Forelimb muscle (tissue), 1 donor: ENCODE results near the gene DDTL. TPM values are rescaled to one million over a fixed set of nuclear protein-coding genes. Genes with fewer than 3 reads are reported as not detected.
"Not testable (repeated sequence)": the region's sequence is repeated elsewhere in the genome, so short reads cannot be mapped to it uniquely, and the experiment has no call there.

Source experiments
- DNase-seq: peaks from one replicate; pipeline ENCODE4 v3.0.0-alpha.2; 2013; ENCODE audit warnings: low read depth
- polyA plus RNA-seq: library from polyadenylated mRNA; unstranded; fragments of 120-200 nt; gene quantifications from one replicate; pipeline ENCODE4 v1.2.1, GENCODE V29; 2013; ENCODE audit not compliant: insufficient read length

DDTL gene
- polyA plus RNA-seq, 1 donor = 4.6 TPM

DNA sequence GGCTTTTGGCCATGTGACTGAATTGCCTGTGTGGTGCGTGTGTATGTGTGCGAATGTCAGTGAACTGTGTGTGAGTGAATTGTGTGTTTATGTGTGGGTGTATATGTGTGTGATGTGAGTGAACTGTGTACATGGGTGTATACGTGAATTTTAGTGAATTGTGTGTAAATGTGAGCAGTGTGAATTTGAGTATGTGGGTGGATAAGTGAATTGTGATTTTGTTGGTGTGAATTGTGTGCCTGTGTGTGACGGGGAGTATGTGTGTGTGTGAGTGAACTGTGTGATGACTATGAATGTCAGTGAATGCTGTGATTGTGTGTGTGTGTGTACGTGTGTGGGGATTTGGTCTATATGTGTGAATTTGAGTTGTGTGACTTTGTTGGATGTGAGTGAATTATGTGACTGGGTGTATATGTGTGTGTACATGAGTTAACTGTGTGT lies 3.5 kb downstream of the DDTL start:
- DNase-seq = no peak

DNA sequence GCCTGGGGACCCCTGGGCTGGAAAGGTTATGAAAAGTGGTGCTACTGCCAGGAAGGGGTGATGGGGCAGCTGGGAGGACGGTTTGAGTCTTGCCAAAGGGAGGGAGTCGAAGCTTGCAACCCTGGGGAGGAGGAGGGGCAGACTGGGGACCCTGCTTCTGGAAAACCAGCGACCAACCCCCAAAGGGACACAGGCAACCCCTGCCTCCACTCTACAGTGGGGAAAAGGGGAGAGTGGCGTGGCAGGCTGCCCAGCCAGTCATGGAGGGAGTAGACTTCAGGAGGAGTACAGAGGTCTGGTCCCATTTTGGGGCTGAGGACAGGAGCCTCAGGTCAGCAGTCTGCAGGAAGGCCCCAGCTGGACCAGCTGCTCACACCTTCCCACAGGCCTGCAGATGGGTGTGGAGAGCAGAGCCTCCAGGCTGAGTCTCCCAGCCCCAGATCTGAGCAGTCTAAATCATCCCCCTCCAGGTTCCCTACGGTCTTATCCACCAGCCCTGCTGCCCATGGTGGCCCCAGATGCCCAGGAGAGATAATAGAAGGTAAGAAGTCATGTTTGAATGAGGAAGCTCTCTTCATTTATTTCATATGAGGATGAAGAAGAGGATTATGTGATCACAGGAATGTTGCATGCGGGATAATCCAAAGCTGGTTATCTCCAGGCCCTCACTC lies 4.3 kb downstream of the DDTL start:
- no peak for DNase-seq

DNA sequence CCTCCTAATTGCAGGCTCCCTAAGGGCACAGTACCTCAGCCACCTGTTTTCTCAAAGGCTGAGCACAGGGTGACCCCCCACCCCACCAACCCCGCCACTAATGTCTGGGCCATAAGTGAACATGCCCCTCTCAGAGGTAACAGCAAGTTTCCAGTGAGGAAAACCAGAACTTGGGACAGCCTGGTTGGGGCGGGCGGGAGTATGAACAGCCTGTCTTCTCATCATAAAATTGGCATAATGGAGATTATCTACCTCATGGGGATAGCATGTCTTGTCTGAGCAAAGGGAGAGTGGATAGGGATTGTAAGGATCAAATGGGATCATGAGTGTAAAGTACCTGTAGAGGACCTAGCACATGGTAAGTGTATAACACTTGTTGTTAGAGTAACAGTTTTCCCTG lies 5.2 kb downstream of the DDTL start:
- DNase-seq = not testable (repeated sequence)

DNA sequence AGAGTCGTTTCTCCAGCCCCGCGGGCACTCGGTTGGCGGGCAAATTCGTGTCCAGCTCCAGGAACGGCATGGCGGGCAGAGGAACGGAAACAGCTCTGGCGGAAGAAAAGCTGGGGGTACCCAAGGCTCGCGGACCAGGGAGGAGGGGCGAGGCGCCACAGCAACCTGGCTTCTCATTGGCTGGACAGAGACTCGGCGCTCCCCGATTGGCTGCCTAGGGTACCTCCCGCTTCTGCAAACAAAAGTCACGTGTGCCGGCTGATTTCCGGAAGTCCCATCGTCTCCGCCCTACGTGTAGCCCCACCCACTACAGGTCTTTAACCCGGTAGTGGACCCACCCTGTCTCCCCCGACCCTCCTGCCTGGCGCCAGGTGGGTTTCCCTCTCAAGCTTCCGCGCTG lies 7.7 kb downstream of the DDTL start, which contains the start of gene DDT:
Gene DDT, minus strand, starts transcription at position 97 of the 400 bp plus-strand sequence. Its CDS starts 27 bp downstream, at position 70.
- DNase-seq = not testable (repeated sequence)

- not testable (repeated sequence) for DNase-seq
Observed at GRCh38 chr22:23974836-23975352, 8.2 kb downstream of the DDTL start.

- not testable (repeated sequence) for DNase-seq
Observed at GRCh38 chr22:23977304-23977703, 10.6 kb downstream of the DDTL start.

GRCh38 chr22:23979557-23980240 lies 13.0 kb downstream of the DDTL start, which contains the start of gene GSTT2:
GSTT2 (plus strand) TSS chr22:23980134.
- DNase-seq = not testable (repeated sequence)

- not testable (repeated sequence) for DNase-seq
Observed at GRCh38 chr22:23980567-23980966, 13.9 kb downstream of the DDTL start.

- DNase-seq = no peak
Observed at GRCh38 chr22:23984430-23984829, 17.7 kb downstream of the DDTL start.

- not testable (repeated sequence) for DNase-seq
Observed at GRCh38 chr22:23986089-23986488, 19.4 kb downstream of the DDTL start.

DNA sequence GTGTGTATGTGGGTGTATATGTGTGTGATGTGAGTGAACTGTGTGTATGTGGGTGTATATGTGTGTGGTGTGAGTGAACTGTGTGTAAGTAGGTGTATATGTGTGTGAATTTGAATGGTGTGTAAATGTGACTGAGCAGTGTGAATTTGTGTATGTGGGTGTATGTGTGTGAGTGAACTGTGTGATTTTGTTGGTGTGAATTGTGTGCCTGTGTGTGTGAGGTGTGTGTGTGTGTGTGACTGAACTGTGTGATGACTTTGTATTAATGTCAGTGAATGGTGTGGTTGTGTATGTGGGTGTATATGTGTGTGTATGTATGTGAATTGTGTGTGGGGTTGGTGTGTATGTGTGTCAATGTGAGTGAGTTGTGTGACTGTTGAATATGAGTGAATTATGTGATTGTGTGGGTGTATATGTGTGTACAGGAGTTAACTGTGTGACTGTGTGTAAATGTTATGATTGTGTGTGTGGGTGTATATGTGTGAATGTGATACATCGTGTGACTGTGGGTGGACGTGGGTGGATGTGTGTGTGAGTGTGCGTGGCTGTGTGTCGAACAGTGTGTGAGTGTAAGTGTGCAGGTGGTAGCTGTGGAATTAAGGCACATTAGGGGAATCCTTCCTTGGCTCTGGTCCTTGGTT lies 20.0 kb downstream of the DDTL start:
- DNase-seq = not testable (repeated sequence)

GRCh38 chr22:23989583-23990244 lies 23.0 kb downstream of the DDTL start:
- not testable (repeated sequence) for DNase-seq

DNA sequence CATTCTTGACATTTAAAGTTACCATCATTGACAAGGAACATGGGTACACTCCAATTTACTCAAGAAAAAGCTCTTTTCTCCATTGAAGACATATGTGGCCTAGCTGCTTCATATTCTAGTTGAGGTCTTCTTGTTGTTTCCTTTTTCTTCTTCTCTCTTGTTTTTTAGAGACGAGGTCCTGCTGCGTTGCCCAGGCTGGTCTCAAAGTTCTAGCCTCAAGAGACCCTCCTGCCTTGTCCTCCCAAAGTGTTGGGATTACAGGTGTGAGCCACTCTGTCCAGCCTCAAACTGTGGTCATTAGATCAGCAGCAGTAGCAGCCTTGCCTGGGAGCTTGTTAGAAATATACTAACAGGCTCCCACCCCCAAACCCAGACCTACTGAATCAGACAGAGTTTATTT lies 26.4 kb downstream of the DDTL start:
- DNase-seq = not testable (repeated sequence)

- not testable (repeated sequence) for DNase-seq
Observed at GRCh38 chr22:23993581-23994177, 27.0 kb downstream of the DDTL start.

DNA sequence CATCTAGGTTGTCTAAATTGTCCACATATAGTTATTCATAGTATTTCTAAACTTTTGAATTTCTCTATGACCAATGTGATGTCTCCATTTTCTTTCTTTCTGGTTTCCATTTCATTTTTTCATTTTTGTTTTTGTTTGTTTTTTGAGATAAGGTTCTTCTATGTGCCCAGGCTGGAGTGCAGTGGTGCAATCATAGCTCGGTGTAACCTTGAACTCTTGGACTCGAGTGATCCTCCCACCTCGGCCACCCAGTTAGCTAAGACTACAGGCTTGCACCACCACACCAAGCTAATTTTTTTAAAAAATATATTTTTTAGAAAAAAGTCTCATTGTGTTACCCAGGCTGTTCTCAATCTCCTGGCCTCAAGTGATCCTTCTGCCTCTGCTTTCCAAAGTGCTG lies 30.4 kb downstream of the DDTL start:
- no peak for DNase-seq

DNA sequence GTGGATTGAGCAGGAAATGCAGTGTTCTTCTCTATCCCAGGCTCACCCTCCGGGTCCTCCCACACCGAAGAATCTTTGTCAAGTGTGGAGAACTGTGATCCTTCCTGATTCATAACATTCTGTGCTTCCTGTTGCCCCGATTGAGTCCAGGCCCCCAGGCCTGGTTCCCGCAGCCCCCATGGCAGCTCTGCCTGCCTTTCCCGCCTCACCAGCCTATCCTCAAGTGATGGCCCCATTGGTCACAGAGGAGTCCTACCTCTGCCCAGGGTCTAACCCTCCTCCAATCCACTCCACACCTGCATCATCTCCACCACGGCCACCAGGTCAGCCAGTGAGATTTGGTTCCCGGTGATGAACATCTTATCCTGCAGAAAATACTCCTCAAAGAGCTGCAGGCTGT lies 33.1 kb downstream of the DDTL start:
- DNase-seq = not testable (repeated sequence)

GRCh38 chr22:24001314-24001713 lies 34.6 kb downstream of the DDTL start:
- DNase-seq = no peak

GRCh38 chr22:24002272-24002671 lies 35.6 kb downstream of the DDTL start:
- no peak for DNase-seq

- no peak for DNase-seq
Observed at GRCh38 chr22:24002851-24003250, 36.2 kb downstream of the DDTL start.

DNA sequence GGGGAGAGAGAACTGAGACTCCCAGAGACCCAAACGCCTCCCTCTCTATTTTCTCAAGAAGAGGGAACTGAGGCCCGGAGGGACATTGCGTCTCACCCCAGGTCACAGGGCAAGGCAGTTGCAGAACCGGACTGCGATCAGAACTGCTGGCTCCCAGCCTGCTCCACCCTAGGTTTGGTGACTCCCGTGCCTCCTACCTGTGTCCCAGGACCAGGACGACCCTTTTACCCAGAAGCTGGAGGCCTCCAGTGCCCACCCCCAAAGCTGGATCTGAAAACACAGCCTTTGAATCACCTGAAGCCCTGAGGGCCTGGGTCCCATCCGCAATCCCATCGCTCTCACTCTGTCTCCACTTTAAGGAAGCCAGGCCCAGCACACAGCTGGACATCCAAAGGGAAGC lies 37.2 kb downstream of the DDTL start:
- DNase-seq = no peak

DNA sequence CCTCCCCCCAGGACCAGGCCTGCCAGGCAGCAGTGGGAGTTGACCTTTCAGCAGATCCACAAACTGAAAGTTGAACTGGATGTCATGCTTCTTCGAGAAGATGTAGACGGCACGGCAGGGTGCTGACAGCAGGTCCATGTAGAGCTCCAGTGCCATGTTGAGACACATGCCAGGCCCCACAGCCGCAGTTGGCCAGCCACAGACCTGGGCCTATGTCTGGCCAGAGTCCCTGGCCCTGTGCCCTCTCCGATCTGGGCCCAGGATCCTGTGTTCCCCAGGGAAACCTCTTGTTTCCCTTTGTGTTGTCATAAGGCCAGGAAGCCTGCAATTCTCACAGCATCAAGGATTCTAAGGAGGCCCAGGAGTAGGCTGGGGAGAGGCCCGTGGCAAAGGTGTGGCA lies 38.5 kb downstream of the DDTL start, which contains the start of gene GSTT4:
Gene GSTT4, minus strand, starts transcription at position 253 of the 400 bp plus-strand sequence. Its CDS starts 97 bp downstream, at position 156.
- DNase-seq = no peak
